HepG2 (cell line): Measurements from ENCODE around the gene USP10. TPM values are rescaled to one million over a fixed set of nuclear protein-coding genes. Genes with fewer than 3 reads are reported as not detected.

Experiments used
- HDAC2 ChIP-seq: sonication (generic); formaldehyde crosslinking; IDR thresholded peaks from 2 replicates; pipeline ENCODE4 v1.4.0; 2020; ENCODE audit warnings: missing genetic modification reagents
- MTA1 ChIP-seq: sonication (generic); formaldehyde crosslinking; IDR thresholded peaks from 2 replicates; pipeline ENCODE4 v1.4.0; 2020; ENCODE audit warnings: missing genetic modification reagents, mild to moderate bottlenecking, borderline replicate concordance
- MZF1 ChIP-seq: sonication (generic); formaldehyde crosslinking; IDR thresholded peaks from 2 replicates; pipeline ENCODE4 v1.8.1; 2023; ENCODE audit warnings: mild to moderate bottlenecking, missing genetic modification reagents, borderline replicate concordance
- NCOA1 ChIP-seq: sonication (generic); formaldehyde crosslinking; IDR thresholded peaks from 2 replicates; pipeline ENCODE4 v1.9.0; 2021; ENCODE audit warnings: missing genetic modification reagents
- NCOA2 ChIP-seq: sonication (generic); formaldehyde crosslinking; IDR thresholded peaks from 2 replicates; pipeline ENCODE4 v1.8.0; 2022; ENCODE audit warnings: inconsistent platforms
- NFIB ChIP-seq: sonication (generic); formaldehyde crosslinking; IDR thresholded peaks from 2 replicates; pipeline ENCODE4 v1.9.0; 2021; ENCODE audit warnings: missing genetic modification reagents, mild to moderate bottlenecking, borderline replicate concordance
- POLR2AphosphoS2 ChIP-seq: IDR thresholded peaks from 2 replicates; pipeline ENCODE4 v1.6.1; 2011; ENCODE audit warnings: low read depth, low read length, improper control_type of control experiment
- RARG ChIP-seq: sonication (generic); formaldehyde crosslinking; IDR thresholded peaks from 2 replicates; pipeline ENCODE4 v1.4.0; 2020; ENCODE audit warnings: low read depth, mild to moderate bottlenecking, missing genetic modification reagents
- SIN3A ChIP-seq: IDR thresholded peaks from 2 replicates; pipeline ENCODE4 v1.6.1; 2011; ENCODE audit warnings: low read depth, mild to moderate bottlenecking, control low read depth, low read length, borderline replicate concordance
- TEAD3 ChIP-seq: optimal IDR thresholded peaks from 2 replicates; pipeline ENCODE3; 2016; ENCODE audit warnings: borderline replicate concordance
- ZC3H13 ChIP-seq: sonication (generic); formaldehyde crosslinking; IDR thresholded peaks from 2 replicates; pipeline ENCODE4 v1.8.1; 2023; ENCODE audit warnings: mild to moderate bottlenecking, missing genetic modification reagents, moderate library complexity
- ZNF121 ChIP-seq: sonication (generic); formaldehyde crosslinking; IDR thresholded peaks from 2 replicates; pipeline ENCODE4 v1.5.0; 2020; ENCODE audit warnings: mild to moderate bottlenecking, missing genetic modification reagents
- ZNF549 ChIP-seq: sonication (generic); formaldehyde crosslinking; IDR thresholded peaks from 2 replicates; pipeline ENCODE4 v1.5.0; 2020; ENCODE audit warnings: missing genetic modification reagents
- ZNF564 ChIP-seq: sonication (generic); formaldehyde crosslinking; IDR thresholded peaks from 2 replicates; pipeline ENCODE4 v1.8.1; 2023; ENCODE audit warnings: mild to moderate bottlenecking, missing genetic modification reagents
- ZNF607 ChIP-seq: sonication (generic); formaldehyde crosslinking; IDR thresholded peaks from 2 replicates; pipeline ENCODE4 v1.5.1; 2020; ENCODE audit warnings: missing genetic modification reagents, mild to moderate bottlenecking, borderline replicate concordance
- ZSCAN22 ChIP-seq: sonication (generic); formaldehyde crosslinking; IDR thresholded peaks from 2 replicates; pipeline ENCODE4 v1.4.0; 2020; ENCODE audit warnings: mild to moderate bottlenecking, missing genetic modification reagents
- polyA plus RNA-seq, 8 experiments: library from polyadenylated mRNA; depleted of rRNA in 3 of 8; stranded (reverse) in 7 of 8; unstranded in 1 of 8; fragments of >200 nt; fragmentation: Illumina TruSeq in 4 of 8; extraction: Trizol in 4 of 8; gene quantifications; 2 replicates each; pipeline versions ENCODE4 v1.2.1 to v1.2.3, GENCODE V29; 2011 to 2016; ENCODE audit warnings: low read depth in 4 of 8, missing spikeins in 1 of 8, mixed read lengths in 1 of 8; ENCODE audit not compliant: insufficient read depth in 1 of 8
- total RNA-seq, 5 experiments: library from RNA; depleted of rRNA; stranded (reverse); fragments of >200 nt; fragmentation: Illumina TruSeq; extraction: Trizol; gene quantifications; 2 replicates each; pipeline ENCODE4 v1.2.3, GENCODE V29; 2016; ENCODE audit warnings: low read depth in 1 of 5
- TF ChIP-seq, protein P1 (sequence below): sonication (generic); formaldehyde crosslinking; conservative IDR thresholded peaks from 2 replicates; pipeline ENCODE4 v1.4.0; 2020; ENCODE audit warnings: mild to moderate bottlenecking, missing genetic modification reagents, moderate library complexity
- TF ChIP-seq, protein P2 (sequence below): IDR thresholded peaks from 2 replicates; pipeline ENCODE4 v1.6.1; 2016; ENCODE audit warnings: mild to moderate bottlenecking
- TF ChIP-seq, protein P3 (sequence below): IDR thresholded peaks from 2 replicates; pipeline ENCODE4 v1.4.0; 2020; ENCODE audit warnings: mild to moderate bottlenecking, missing genetic modification reagents

USP10 gene
- total and polyA plus RNA-seq, 2 of the 13 experiments (the other 11 are each of a cell fraction or from before 2014, with no cell fraction given), result 79.1 to 122 TPM

DNA sequence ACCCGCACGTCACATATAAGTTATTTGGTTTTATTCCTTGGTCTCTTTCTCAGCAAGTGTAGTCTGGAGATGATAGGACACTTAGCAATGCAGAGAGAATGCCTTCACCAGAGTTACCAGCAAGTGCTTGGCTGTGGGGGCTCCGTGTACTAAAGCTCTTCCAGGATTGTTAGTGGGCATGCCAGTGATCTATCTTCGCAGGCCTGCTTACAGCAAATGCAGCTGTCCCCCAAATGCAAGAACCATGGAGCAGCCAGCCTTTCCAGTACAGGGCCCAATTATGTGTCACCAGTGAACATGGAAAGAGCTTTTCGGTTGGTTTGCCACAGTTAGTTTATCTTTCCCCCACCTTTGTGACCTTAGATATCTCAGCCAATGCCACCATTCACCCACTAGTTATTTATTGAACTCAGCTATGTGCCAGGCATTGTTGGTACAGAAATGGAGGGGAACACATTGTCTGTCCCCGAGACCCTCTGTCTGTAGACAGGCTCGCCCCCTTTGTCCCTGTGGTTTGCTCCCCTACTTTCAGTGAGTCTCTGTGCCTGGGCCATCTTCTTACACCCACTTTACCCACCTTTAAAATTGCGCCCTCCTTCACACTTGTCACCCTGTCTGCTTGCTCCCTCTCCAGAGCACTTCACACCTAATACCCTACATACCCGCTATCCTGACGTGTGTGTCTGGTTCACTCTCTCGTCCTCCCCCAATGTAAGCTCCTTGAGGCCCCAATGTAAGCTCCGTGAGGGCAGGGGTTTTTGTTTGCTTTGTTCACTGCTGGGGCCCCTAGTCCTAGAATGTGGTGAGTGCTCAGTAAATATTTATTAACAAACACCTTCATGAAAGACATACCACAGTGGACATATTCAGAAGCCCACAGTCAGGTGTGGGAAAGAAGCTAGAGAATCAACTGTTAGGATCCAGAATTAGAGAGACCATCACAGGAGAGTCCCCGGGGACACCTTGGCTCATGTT is 13.3 kb downstream of the USP10 start (continued):
- TF ChIP-seq, protein P1, sequence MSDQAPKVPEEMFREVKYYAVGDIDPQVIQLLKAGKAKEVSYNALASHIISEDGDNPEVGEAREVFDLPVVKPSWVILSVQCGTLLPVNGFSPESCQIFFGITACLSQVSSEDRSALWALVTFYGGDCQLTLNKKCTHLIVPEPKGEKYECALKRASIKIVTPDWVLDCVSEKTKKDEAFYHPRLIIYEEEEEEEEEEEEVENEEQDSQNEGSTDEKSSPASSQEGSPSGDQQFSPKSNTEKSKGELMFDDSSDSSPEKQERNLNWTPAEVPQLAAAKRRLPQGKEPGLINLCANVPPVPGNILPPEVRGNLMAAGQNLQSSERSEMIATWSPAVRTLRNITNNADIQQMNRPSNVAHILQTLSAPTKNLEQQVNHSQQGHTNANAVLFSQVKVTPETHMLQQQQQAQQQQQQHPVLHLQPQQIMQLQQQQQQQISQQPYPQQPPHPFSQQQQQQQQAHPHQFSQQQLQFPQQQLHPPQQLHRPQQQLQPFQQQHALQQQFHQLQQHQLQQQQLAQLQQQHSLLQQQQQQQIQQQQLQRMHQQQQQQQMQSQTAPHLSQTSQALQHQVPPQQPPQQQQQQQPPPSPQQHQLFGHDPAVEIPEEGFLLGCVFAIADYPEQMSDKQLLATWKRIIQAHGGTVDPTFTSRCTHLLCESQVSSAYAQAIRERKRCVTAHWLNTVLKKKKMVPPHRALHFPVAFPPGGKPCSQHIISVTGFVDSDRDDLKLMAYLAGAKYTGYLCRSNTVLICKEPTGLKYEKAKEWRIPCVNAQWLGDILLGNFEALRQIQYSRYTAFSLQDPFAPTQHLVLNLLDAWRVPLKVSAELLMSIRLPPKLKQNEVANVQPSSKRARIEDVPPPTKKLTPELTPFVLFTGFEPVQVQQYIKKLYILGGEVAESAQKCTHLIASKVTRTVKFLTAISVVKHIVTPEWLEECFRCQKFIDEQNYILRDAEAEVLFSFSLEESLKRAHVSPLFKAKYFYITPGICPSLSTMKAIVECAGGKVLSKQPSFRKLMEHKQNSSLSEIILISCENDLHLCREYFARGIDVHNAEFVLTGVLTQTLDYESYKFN, result peak; percentile 68
- TF ChIP-seq ZC3H13 (CRISPR knock-in tag) (no peak), SIN3A (no peak), ZNF607 (CRISPR knock-in tag) (no peak), ZNF564 (CRISPR knock-in tag) (peak; percentile 58; the same call in 1 of the 2 replicates), TEAD3 (CRISPR knock-in tag) (no peak), NCOA2 (CRISPR knock-in tag) (no peak), NFIB (CRISPR knock-in tag) (no peak), MZF1 (CRISPR knock-in tag) (no peak), NCOA1 (CRISPR knock-in tag) (no peak), ZNF549 (CRISPR knock-in tag) (no peak), HDAC2 (CRISPR knock-in tag) (no peak; the same call in 1 of the 2 replicates), RARG (CRISPR knock-in tag) (no peak), MTA1 (CRISPR knock-in tag) (no peak), ZNF121 (CRISPR knock-in tag) (no peak), POLR2AphosphoS2 (peak; percentile 9; the same call in 1 of the 2 replicates), ZSCAN22 (CRISPR knock-in tag) (no peak)
- TF ChIP-seq, protein P2, sequence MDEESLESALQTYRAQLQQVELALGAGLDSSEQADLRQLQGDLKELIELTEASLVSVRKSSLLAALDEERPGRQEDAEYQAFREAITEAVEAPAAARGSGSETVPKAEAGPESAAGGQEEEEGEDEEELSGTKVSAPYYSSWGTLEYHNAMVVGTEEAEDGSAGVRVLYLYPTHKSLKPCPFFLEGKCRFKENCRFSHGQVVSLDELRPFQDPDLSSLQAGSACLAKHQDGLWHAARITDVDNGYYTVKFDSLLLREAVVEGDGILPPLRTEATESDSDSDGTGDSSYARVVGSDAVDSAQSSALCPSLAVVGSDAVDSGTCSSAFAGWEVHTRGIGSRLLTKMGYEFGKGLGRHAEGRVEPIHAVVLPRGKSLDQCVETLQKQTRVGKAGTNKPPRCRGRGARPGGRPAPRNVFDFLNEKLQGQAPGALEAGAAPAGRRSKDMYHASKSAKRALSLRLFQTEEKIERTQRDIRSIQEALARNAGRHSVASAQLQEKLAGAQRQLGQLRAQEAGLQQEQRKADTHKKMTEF (CRISPR knock-in tag), result 0 out of 2 replicates have a peak, but pooled peaks have one; percentile 16
- TF ChIP-seq, protein P3, sequence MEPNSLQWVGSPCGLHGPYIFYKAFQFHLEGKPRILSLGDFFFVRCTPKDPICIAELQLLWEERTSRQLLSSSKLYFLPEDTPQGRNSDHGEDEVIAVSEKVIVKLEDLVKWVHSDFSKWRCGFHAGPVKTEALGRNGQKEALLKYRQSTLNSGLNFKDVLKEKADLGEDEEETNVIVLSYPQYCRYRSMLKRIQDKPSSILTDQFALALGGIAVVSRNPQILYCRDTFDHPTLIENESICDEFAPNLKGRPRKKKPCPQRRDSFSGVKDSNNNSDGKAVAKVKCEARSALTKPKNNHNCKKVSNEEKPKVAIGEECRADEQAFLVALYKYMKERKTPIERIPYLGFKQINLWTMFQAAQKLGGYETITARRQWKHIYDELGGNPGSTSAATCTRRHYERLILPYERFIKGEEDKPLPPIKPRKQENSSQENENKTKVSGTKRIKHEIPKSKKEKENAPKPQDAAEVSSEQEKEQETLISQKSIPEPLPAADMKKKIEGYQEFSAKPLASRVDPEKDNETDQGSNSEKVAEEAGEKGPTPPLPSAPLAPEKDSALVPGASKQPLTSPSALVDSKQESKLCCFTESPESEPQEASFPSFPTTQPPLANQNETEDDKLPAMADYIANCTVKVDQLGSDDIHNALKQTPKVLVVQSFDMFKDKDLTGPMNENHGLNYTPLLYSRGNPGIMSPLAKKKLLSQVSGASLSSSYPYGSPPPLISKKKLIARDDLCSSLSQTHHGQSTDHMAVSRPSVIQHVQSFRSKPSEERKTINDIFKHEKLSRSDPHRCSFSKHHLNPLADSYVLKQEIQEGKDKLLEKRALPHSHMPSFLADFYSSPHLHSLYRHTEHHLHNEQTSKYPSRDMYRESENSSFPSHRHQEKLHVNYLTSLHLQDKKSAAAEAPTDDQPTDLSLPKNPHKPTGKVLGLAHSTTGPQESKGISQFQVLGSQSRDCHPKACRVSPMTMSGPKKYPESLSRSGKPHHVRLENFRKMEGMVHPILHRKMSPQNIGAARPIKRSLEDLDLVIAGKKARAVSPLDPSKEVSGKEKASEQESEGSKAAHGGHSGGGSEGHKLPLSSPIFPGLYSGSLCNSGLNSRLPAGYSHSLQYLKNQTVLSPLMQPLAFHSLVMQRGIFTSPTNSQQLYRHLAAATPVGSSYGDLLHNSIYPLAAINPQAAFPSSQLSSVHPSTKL, result peak; percentile 47
